ENCODE measurements around the gene SIK2.

SIK2 gene

GRCh38 chr11:111719379-111719778 is 117.1 kb downstream of the SIK2 start:
- no peak for ATAC-seq (ENCODE audit: low read depth)
- Mint-ChIP-seq H3K4me1 (peaks cover 14% of the 10 kb centered on the region), H3K27me3 (no peaks in the 10 kb centered on the region), H3K36me3 (peaks cover 47% of the 10 kb centered on the region), H3K27ac (no peak overlapping the region), H3K9me3 (peaks cover under 1% of the 10 kb centered on the region), H3K4me3 (no peak overlapping the region)
- DNase-seq (ENCODE audit: low spot score in 2 of 2) = no peak

GRCh38 chr11:111720801-111721494 is 118.7 kb downstream of the SIK2 start:
- DNase-seq (ENCODE audit: low spot score in 2 of 2) (no peak), ATAC-seq (ENCODE audit: low read depth) (no peak)
- Mint-ChIP-seq H3K27me3 (no peaks in the 10 kb centered on the region), H3K4me1 (peaks cover 6% of the 10 kb centered on the region), H3K9me3 (no peaks in the 10 kb centered on the region), H3K27ac (no peak overlapping the region), H3K36me3 (peaks cover 43% of the 10 kb centered on the region), H3K4me3 (no peak overlapping the region)

- Mint-ChIP-seq H3K27me3 (no peaks in the 10 kb centered on the region), H3K4me1 (peaks cover 3% of the 10 kb centered on the region), H3K27ac (peak overlapping the region; percentile 60), H3K4me3 (no peak overlapping the region), H3K9me3 (no peaks in the 10 kb centered on the region), H3K36me3 (peaks cover 46% of the 10 kb centered on the region)
- DNase-seq (ENCODE audit: low spot score in 2 of 2) (no peak), ATAC-seq (ENCODE audit: low read depth) (no peak)
Observed at GRCh38 chr11:111722501-111722900, 120.3 kb downstream of the SIK2 start.

- no peak for DNase-seq (ENCODE audit: low spot score in 2 of 2)
- H3K27me3 Mint-ChIP-seq = no peaks in the 10 kb centered on the region
- peaks cover 40% of the 10 kb centered on the region for H3K36me3 Mint-ChIP-seq
- no peaks in the 10 kb centered on the region for H3K9me3 Mint-ChIP-seq
- ATAC-seq (ENCODE audit: low read depth) = no peak
- no peaks in the 10 kb centered on the region for H3K4me1 Mint-ChIP-seq
- no peak overlapping the region for H3K4me3 Mint-ChIP-seq
- H3K27ac Mint-ChIP-seq = peak overlapping the region; percentile 35
Observed at GRCh38 chr11:111723595-111723994, 121.3 kb downstream of the SIK2 start.

- Mint-ChIP-seq H3K9me3 (no peaks in the 10 kb centered on the region), H3K27ac (no peak overlapping the region), H3K4me3 (no peak overlapping the region), H3K27me3 (no peaks in the 10 kb centered on the region), H3K4me1 (no peaks in the 10 kb centered on the region), H3K36me3 (peaks cover 40% of the 10 kb centered on the region)
- DNase-seq (ENCODE audit: low spot score in 2 of 2) = no peak
- ATAC-seq (ENCODE audit: low read depth) = no peak
Observed at GRCh38 chr11:111724615-111725129, 122.4 kb downstream of the SIK2 start.

GRCh38 chr11:111725621-111726020 is 123.4 kb downstream of the SIK2 start:
- ATAC-seq (ENCODE audit: low read depth) (no peak), DNase-seq (ENCODE audit: low spot score in 2 of 2) (no peak)
- Mint-ChIP-seq H3K36me3 (peaks cover 33% of the 10 kb centered on the region), H3K27ac (no peak overlapping the region), H3K4me3 (no peak overlapping the region), H3K4me1 (no peaks in the 10 kb centered on the region), H3K27me3 (no peaks in the 10 kb centered on the region), H3K9me3 (no peaks in the 10 kb centered on the region)

GRCh38 chr11:111726301-111726713 is 124.1 kb downstream of the SIK2 start:
- ATAC-seq (ENCODE audit: low read depth) = no peak

GRCh38 chr11:111727431-111727830 is 125.2 kb downstream of the SIK2 start:
- no peaks in the 10 kb centered on the region for H3K27me3 Mint-ChIP-seq
- DNase-seq (ENCODE audit: low spot score in 2 of 2) = no peak
- no peak for ATAC-seq (ENCODE audit: low read depth)
- H3K9me3 Mint-ChIP-seq = no peaks in the 10 kb centered on the region
- no peak overlapping the region for H3K4me3 Mint-ChIP-seq
- peaks cover 25% of the 10 kb centered on the region for H3K36me3 Mint-ChIP-seq
- no peaks in the 10 kb centered on the region for H3K4me1 Mint-ChIP-seq
- H3K27ac Mint-ChIP-seq = no peak overlapping the region

More at GRCh38 chr11:111726301-111726713, 124.1 kb downstream of the SIK2 start:
- no peaks in the 10 kb centered on the region for H3K4me1 Mint-ChIP-seq
- H3K36me3 Mint-ChIP-seq = peaks cover 30% of the 10 kb centered on the region
- DNase-seq (ENCODE audit: low spot score in 2 of 2) = no peak
- H3K4me3 Mint-ChIP-seq = no peak overlapping the region
- H3K27ac Mint-ChIP-seq = no peak overlapping the region
- no peaks in the 10 kb centered on the region for H3K9me3 Mint-ChIP-seq
- no peaks in the 10 kb centered on the region for H3K27me3 Mint-ChIP-seq

GRCh38 chr11:111729071-111729830 is 127.0 kb downstream of the SIK2 start:
- no peaks in the 10 kb centered on the region for H3K27me3 Mint-ChIP-seq
- peak overlapping the region; percentile 58 for H3K27ac Mint-ChIP-seq

GRCh38 chr11:111729831-111730311 is 127.6 kb downstream of the SIK2 start:
- H3K27me3 Mint-ChIP-seq = no peaks in the 10 kb centered on the region
- peak overlapping the region; percentile 70 for H3K27ac Mint-ChIP-seq
- no peaks in the 10 kb centered on the region for H3K9me3 Mint-ChIP-seq
- H3K36me3 Mint-ChIP-seq = peaks cover 10% of the 10 kb centered on the region
- no peak for ATAC-seq (ENCODE audit: low read depth)
- H3K4me3 Mint-ChIP-seq = no peak overlapping the region
- H3K4me1 Mint-ChIP-seq = no peaks in the 10 kb centered on the region
- no peak for DNase-seq (ENCODE audit: low spot score in 2 of 2)

More at GRCh38 chr11:111729071-111729830, 127.0 kb downstream of the SIK2 start:
- no peaks in the 10 kb centered on the region for H3K9me3 Mint-ChIP-seq
- H3K4me3 Mint-ChIP-seq = no peak overlapping the region
- ATAC-seq (ENCODE audit: low read depth) = no peak
- DNase-seq (ENCODE audit: low spot score in 2 of 2) = no peak
- H3K4me1 Mint-ChIP-seq = no peaks in the 10 kb centered on the region
- H3K36me3 Mint-ChIP-seq = peaks cover 13% of the 10 kb centered on the region

- DNase-seq (ENCODE audit: low spot score in 2 of 2) = no peak
- H3K27ac Mint-ChIP-seq = no peak overlapping the region
- no peak for ATAC-seq (ENCODE audit: low read depth)
- no peaks in the 10 kb centered on the region for H3K4me1 Mint-ChIP-seq
- H3K36me3 Mint-ChIP-seq = peaks cover 8% of the 10 kb centered on the region
- no peak overlapping the region for H3K4me3 Mint-ChIP-seq
- no peaks in the 10 kb centered on the region for H3K9me3 Mint-ChIP-seq
- no peaks in the 10 kb centered on the region for H3K27me3 Mint-ChIP-seq
Observed at GRCh38 chr11:111730871-111731591, 128.8 kb downstream of the SIK2 start.

- Mint-ChIP-seq H3K4me1 (no peaks in the 10 kb centered on the region), H3K36me3 (peaks cover 4% of the 10 kb centered on the region), H3K27me3 (no peaks in the 10 kb centered on the region), H3K4me3 (no peak overlapping the region), H3K27ac (no peak overlapping the region), H3K9me3 (no peaks in the 10 kb centered on the region)
- ATAC-seq (ENCODE audit: low read depth) = no peak
- DNase-seq (ENCODE audit: low spot score in 2 of 2) = no peak
Observed at GRCh38 chr11:111731821-111732220, 129.6 kb downstream of the SIK2 start.

GRCh38 chr11:111733016-111733415 is 130.8 kb downstream of the SIK2 start:
- no peak for ATAC-seq (ENCODE audit: low read depth)
- Mint-ChIP-seq H3K9me3 (no peaks in the 10 kb centered on the region), H3K27me3 (no peaks in the 10 kb centered on the region), H3K27ac (no peak overlapping the region), H3K4me1 (no peaks in the 10 kb centered on the region), H3K36me3 (peaks cover 5% of the 10 kb centered on the region), H3K4me3 (no peak overlapping the region)
- DNase-seq (ENCODE audit: low spot score in 2 of 2) = no peak

GRCh38 chr11:111733611-111734088 is 131.4 kb downstream of the SIK2 start:
- no peak overlapping the region for H3K4me3 Mint-ChIP-seq
- H3K4me1 Mint-ChIP-seq = no peaks in the 10 kb centered on the region
- DNase-seq (ENCODE audit: low spot score in 2 of 2) (no peak), ATAC-seq (ENCODE audit: low read depth) (no peak)
- no peak overlapping the region for H3K27ac Mint-ChIP-seq
- peaks cover 6% of the 10 kb centered on the region for H3K36me3 Mint-ChIP-seq
- no peaks in the 10 kb centered on the region for H3K9me3 Mint-ChIP-seq
- no peaks in the 10 kb centered on the region for H3K27me3 Mint-ChIP-seq

Measured in memory B cell (primary cell).